ENCODE measurements around the gene THPO.

- TF ChIP-seq, protein P1, sequence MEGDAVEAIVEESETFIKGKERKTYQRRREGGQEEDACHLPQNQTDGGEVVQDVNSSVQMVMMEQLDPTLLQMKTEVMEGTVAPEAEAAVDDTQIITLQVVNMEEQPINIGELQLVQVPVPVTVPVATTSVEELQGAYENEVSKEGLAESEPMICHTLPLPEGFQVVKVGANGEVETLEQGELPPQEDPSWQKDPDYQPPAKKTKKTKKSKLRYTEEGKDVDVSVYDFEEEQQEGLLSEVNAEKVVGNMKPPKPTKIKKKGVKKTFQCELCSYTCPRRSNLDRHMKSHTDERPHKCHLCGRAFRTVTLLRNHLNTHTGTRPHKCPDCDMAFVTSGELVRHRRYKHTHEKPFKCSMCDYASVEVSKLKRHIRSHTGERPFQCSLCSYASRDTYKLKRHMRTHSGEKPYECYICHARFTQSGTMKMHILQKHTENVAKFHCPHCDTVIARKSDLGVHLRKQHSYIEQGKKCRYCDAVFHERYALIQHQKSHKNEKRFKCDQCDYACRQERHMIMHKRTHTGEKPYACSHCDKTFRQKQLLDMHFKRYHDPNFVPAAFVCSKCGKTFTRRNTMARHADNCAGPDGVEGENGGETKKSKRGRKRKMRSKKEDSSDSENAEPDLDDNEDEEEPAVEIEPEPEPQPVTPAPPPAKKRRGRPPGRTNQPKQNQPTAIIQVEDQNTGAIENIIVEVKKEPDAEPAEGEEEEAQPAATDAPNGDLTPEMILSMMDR (IDR thresholded peaks at IDR 0.05), result no peak
- no peak for TF ChIP-seq POLR2AphosphoS5 (IDR thresholded peaks at IDR 0.05)
Measured at GRCh38 chr3:184325715-184326369, 52.2 kb downstream of the THPO start.
